Osteocyte (in vitro differentiated cells): ENCODE data around the gene TXLNB. TPM values are rescaled to one million over a fixed set of nuclear protein-coding genes. Genes with fewer than 3 reads are reported as not detected.

Experiments used
- DNase-seq: peaks from one replicate; pipeline ENCODE4 v3.0.0; 2021; ENCODE audit warnings: mixed read lengths; ENCODE audit not compliant: unreplicated experiment; ENCODE audit errors: extremely low spot score
- H3K27ac Mint-ChIP-seq: one replicate; pipeline ENCODE4 v1.8.0; 2021; ENCODE audit warnings: mild to moderate bottlenecking, mixed read lengths; ENCODE audit not compliant: unreplicated experiment
- H3K27me3 Mint-ChIP-seq: one replicate; pipeline ENCODE4 v1.8.0; 2021; ENCODE audit warnings: mixed read lengths; ENCODE audit not compliant: unreplicated experiment
- H3K36me3 Mint-ChIP-seq: one replicate; pipeline ENCODE4 v1.8.0; 2021; ENCODE audit warnings: mixed read lengths; ENCODE audit not compliant: unreplicated experiment
- H3K4me1 Mint-ChIP-seq: one replicate; pipeline ENCODE4 v1.8.0; 2021; ENCODE audit warnings: mixed read lengths; ENCODE audit not compliant: unreplicated experiment
- H3K4me3 Mint-ChIP-seq: one replicate; pipeline ENCODE4 v1.8.0; 2021; ENCODE audit warnings: mild to moderate bottlenecking, moderate library complexity, mixed read lengths; ENCODE audit not compliant: unreplicated experiment
- H3K9me3 Mint-ChIP-seq: one replicate; pipeline ENCODE4 v1.8.0; 2021; ENCODE audit warnings: mixed read lengths; ENCODE audit not compliant: unreplicated experiment
- total RNA-seq: library from RNA; stranded (reverse); gene quantifications from 2 replicates; pipeline ENCODE4 v1.2.1, GENCODE V29; 2021
- TF ChIP-seq, protein P1 (sequence below): fragments of 200-600 bp; sonication (generic); IDR thresholded peaks from 2 replicates; pipeline ENCODE4 v1.5.0; 2021; ENCODE audit warnings: antibody characterized with exemption, mild to moderate bottlenecking, moderate library complexity

TXLNB gene
- total RNA-seq, 1 donor from 2014 or later = not detected

DNA sequence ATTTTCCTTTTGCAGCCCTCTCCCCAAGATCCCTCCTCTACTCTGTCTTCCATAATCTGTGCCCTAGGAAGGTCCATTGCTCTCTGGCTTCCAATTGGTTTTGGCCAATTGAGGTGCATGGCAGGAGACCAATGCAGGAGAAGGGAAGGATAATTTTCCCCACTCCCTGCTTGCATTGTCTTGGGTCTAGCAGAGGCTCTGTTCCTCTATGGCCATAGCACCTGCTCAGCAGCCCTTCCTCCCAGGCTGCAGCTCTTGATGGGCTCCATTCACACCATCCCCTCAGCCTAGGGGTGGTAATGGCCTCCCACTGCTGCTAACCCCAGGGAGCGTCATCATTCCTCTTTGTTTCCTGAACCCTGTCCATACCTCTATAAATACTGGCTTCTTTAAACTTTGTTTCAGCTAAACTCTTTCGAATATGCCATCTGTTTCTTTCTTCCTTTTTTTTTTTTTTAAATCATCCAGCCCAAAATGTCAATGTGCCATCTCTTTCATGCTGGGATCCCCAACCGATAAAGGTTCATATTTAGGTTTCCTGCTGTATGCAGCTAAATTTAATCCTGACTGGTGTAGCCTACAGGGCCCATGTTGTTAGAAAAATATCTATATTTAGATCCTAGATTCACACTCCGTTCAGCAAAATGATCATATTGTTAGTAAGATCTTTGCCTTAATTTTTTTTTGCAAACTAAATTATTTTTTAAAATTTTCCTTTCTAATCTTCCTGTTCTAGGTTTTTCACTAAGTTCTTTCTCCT, 93.1 kb downstream of the TXLNB start:
- Mint-ChIP-seq H3K4me3 (no peak overlapping the region), H3K4me1 (peaks cover 10% of the 10 kb centered on the region), H3K27ac (no peak overlapping the region), H3K27me3 (no peaks in the 10 kb centered on the region), H3K36me3 (peaks cover 2% of the 10 kb centered on the region), H3K9me3 (peaks cover 11% of the 10 kb centered on the region)
- DNase-seq = no peak
- TF ChIP-seq, protein P1, sequence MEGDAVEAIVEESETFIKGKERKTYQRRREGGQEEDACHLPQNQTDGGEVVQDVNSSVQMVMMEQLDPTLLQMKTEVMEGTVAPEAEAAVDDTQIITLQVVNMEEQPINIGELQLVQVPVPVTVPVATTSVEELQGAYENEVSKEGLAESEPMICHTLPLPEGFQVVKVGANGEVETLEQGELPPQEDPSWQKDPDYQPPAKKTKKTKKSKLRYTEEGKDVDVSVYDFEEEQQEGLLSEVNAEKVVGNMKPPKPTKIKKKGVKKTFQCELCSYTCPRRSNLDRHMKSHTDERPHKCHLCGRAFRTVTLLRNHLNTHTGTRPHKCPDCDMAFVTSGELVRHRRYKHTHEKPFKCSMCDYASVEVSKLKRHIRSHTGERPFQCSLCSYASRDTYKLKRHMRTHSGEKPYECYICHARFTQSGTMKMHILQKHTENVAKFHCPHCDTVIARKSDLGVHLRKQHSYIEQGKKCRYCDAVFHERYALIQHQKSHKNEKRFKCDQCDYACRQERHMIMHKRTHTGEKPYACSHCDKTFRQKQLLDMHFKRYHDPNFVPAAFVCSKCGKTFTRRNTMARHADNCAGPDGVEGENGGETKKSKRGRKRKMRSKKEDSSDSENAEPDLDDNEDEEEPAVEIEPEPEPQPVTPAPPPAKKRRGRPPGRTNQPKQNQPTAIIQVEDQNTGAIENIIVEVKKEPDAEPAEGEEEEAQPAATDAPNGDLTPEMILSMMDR = no peak

GRCh38 chr6:139194740-139195139, 97.1 kb downstream of the TXLNB start:
- Mint-ChIP-seq H3K4me3 (no peak overlapping the region), H3K36me3 (no peaks in the 10 kb centered on the region), H3K27me3 (no peaks in the 10 kb centered on the region), H3K27ac (no peak overlapping the region), H3K4me1 (peaks cover 10% of the 10 kb centered on the region), H3K9me3 (no peaks in the 10 kb centered on the region)
- TF ChIP-seq, protein P1 = no peak
- DNase-seq = no peak

Other genes with a start within 250 kb of the TXLNB start
- 24.3 and 26.2 TPM in 2 replicates for gene HECA, start 156.9 kb downstream of the TXLNB start, total RNA-seq
- gene CITED2, start 82.7 kb upstream of the TXLNB start, total RNA-seq = 417 and 421 TPM in 2 replicates